ENCODE results near the gene KIAA1614. TPM values are rescaled to one million over a fixed set of nuclear protein-coding genes. Genes with fewer than 3 reads are reported as not detected.

Gene KIAA1614
- total RNA-seq, 2 experiments from 2014 or later: 0.06 to 0.80 TPM

DNA sequence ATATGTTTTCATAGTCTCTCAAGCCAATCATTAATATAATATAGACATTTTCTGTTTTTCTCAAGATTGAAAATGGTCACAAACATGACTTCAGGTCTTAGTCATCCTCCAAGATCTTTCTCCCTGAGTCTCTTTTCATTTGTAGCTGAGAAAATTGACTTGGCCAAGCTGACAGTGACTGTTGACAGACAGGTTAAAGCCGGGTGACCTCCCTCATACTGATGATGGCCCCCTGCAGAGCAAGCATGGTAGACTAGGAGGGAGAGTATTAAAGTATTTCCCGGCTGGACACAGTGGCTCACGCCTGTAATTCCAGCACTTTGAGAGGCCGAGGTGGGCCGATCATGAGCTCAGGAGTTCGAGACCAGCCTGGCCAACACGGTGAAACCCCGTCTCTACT, 6.8 kb upstream of the KIAA1614 start:
- BruUV-seq (replicated peaks): no TSS peak

GRCh38 chr1:180906511-180906910, 6.2 kb upstream of the KIAA1614 start:
- Histone ChIP-seq H3K36me3 (ENCODE audit: insufficient read depth, low read length) (no peaks in the 10 kb centered on the region), H3K4me1 (ENCODE audit: insufficient read depth, low read length, poor library complexity, severe bottlenecking) (no peaks in the 10 kb centered on the region), H3K9me3 (ENCODE audit: low read length) (no peaks in the 10 kb centered on the region), H3K9me2 (ENCODE audit: insufficient read depth, low read length) (no peaks in the 10 kb centered on the region), H3K27ac (ENCODE audit: low read depth, low read length, poor library complexity, severe bottlenecking) (no peak overlapping the region), H2AFZ (ENCODE audit: low read length) (no peak overlapping the region), H3K4me2 (ENCODE audit: low read length) (no peak overlapping the region), H3K79me2 (ENCODE audit: insufficient read depth, low read depth, low read length) (no peaks in the 10 kb centered on the region), H3K4me3 (ENCODE audit: low read depth, low read length, poor library complexity, severe bottlenecking) (no peak overlapping the region), H4K20me1 (ENCODE audit: insufficient read depth, low read length) (no peaks in the 10 kb centered on the region)
- no peak for TF ChIP-seq EZH2phosphoT487 (IDR thresholded peaks at IDR 0.05; ENCODE audit: borderline replicate concordance, low read depth, low read length)
- TF ChIP-seq, protein P1, sequence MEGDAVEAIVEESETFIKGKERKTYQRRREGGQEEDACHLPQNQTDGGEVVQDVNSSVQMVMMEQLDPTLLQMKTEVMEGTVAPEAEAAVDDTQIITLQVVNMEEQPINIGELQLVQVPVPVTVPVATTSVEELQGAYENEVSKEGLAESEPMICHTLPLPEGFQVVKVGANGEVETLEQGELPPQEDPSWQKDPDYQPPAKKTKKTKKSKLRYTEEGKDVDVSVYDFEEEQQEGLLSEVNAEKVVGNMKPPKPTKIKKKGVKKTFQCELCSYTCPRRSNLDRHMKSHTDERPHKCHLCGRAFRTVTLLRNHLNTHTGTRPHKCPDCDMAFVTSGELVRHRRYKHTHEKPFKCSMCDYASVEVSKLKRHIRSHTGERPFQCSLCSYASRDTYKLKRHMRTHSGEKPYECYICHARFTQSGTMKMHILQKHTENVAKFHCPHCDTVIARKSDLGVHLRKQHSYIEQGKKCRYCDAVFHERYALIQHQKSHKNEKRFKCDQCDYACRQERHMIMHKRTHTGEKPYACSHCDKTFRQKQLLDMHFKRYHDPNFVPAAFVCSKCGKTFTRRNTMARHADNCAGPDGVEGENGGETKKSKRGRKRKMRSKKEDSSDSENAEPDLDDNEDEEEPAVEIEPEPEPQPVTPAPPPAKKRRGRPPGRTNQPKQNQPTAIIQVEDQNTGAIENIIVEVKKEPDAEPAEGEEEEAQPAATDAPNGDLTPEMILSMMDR (conservative IDR thresholded peaks at IDR 0.05; ENCODE audit: low read length): no peak
- no TSS peak for BruUV-seq (replicated peaks)
- ChIA-PET CTCF (ENCODE audit: unreplicated experiment) (no interaction called here), POLR2A (no interaction called here)
- intact Hi-C loops (cut with micrococcal nuclease; ENCODE audit: unreplicated experiment): no loop called here
- no peak for DNase-seq (ENCODE audit: low spot score)

More for the DNA sequence above, 6.8 kb upstream of the KIAA1614 start:
- POLR2A ChIA-PET: no interaction called here
- no peaks in the 10 kb centered on the region for H3K4me1 ChIP-seq (ENCODE audit: insufficient read depth, low read length, poor library complexity, severe bottlenecking)
- TF ChIP-seq EZH2phosphoT487 (IDR thresholded peaks at IDR 0.05; ENCODE audit: borderline replicate concordance, low read depth, low read length): no peak
- H3K36me3 ChIP-seq (ENCODE audit: insufficient read depth, low read length): no peaks in the 10 kb centered on the region
- H3K4me2 ChIP-seq (ENCODE audit: low read length): no peak overlapping the region
- no peak overlapping the region for H3K27ac ChIP-seq (ENCODE audit: low read depth, low read length, poor library complexity, severe bottlenecking)
- no peaks in the 10 kb centered on the region for H4K20me1 ChIP-seq (ENCODE audit: insufficient read depth, low read length)
- CTCF ChIA-PET (ENCODE audit: unreplicated experiment): no interaction called here
- no peaks in the 10 kb centered on the region for H3K9me3 ChIP-seq (ENCODE audit: low read length)
- no peak overlapping the region for H3K4me3 ChIP-seq (ENCODE audit: low read depth, low read length, poor library complexity, severe bottlenecking)
- no peaks in the 10 kb centered on the region for H3K9me2 ChIP-seq (ENCODE audit: insufficient read depth, low read length)
- H3K79me2 ChIP-seq (ENCODE audit: insufficient read depth, low read depth, low read length): no peaks in the 10 kb centered on the region
- intact Hi-C loops (cut with micrococcal nuclease; ENCODE audit: unreplicated experiment): no loop called here
- H2AFZ ChIP-seq (ENCODE audit: low read length): no peak overlapping the region
- no peak for DNase-seq (ENCODE audit: low spot score)

GRCh38 chr1:180907313-180908055, 5.2 kb upstream of the KIAA1614 start:
- ChIA-PET CTCF (ENCODE audit: unreplicated experiment) (no interaction called here), POLR2A (no interaction called here)
- Histone ChIP-seq H3K36me3 (ENCODE audit: insufficient read depth, low read length) (no peaks in the 10 kb centered on the region), H3K4me1 (ENCODE audit: insufficient read depth, low read length, poor library complexity, severe bottlenecking) (no peaks in the 10 kb centered on the region), H3K27ac (ENCODE audit: low read depth, low read length, poor library complexity, severe bottlenecking) (no peak overlapping the region), H4K20me1 (ENCODE audit: insufficient read depth, low read length) (no peaks in the 10 kb centered on the region), H3K9me3 (ENCODE audit: low read length) (no peaks in the 10 kb centered on the region), H3K79me2 (ENCODE audit: insufficient read depth, low read depth, low read length) (no peaks in the 10 kb centered on the region), H3K9me2 (ENCODE audit: insufficient read depth, low read length) (no peaks in the 10 kb centered on the region), H2AFZ (ENCODE audit: low read length) (no peak overlapping the region), H3K4me2 (ENCODE audit: low read length) (no peak overlapping the region), H3K4me3 (ENCODE audit: low read depth, low read length, poor library complexity, severe bottlenecking) (no peak overlapping the region)
- DNase-seq (ENCODE audit: low spot score): no peak
- no TSS peak for BruUV-seq (replicated peaks)
- intact Hi-C loops (cut with micrococcal nuclease; ENCODE audit: unreplicated experiment): no loop called here
- TF ChIP-seq, protein P1 (conservative IDR thresholded peaks at IDR 0.05; ENCODE audit: low read length): no peak
- TF ChIP-seq EZH2phosphoT487 (IDR thresholded peaks at IDR 0.05; ENCODE audit: borderline replicate concordance, low read depth, low read length): no peak
